Amygdala (tissue), 56 donors: ENCODE results near the gene SMARCA2.
A peak's percentile ranks its signal among the peaks of the same experiment; 100 is the strongest.

Experiments used
- DNase-seq, 56 donors: peaks; one replicate each; lab custom pipeline; 2025; lab: John Stamatoyannopoulos, UW

Gene SMARCA2

GRCh38 chr9:2234371-2234893 is 219.3 kb downstream of the SMARCA2 start:
- DNase-seq = peak in 6 of 56 donors; percentile 7 to 32 (median 23)

DNA sequence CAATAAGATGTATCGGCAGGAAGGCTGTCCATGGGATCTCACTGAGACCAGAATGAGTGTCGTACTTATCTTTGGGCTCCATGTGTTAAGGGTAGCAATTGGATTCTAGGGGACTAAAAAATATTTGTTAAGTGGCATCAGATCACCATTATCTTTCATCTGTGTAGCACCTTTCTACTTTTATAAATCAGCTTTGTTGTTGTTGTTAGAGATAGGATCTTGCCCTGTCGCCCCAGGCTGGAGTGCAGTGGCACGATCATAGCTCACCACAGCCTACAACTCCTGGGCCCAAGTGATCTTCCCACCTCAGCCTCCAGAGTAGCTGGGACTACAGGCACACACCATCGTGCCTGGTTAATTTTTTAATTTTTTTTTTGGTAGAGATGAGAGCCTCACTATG is 220.5 kb downstream of the SMARCA2 start:
- DNase-seq = no peak

GRCh38 chr9:2236850-2237249 is 221.7 kb downstream of the SMARCA2 start:
- DNase-seq = no peak

GRCh38 chr9:2241461-2241835 is 226.3 kb downstream of the SMARCA2 start:
- DNase-seq = peak in 37 of 56 donors; percentile 11 to 87 (median 54)

DNA sequence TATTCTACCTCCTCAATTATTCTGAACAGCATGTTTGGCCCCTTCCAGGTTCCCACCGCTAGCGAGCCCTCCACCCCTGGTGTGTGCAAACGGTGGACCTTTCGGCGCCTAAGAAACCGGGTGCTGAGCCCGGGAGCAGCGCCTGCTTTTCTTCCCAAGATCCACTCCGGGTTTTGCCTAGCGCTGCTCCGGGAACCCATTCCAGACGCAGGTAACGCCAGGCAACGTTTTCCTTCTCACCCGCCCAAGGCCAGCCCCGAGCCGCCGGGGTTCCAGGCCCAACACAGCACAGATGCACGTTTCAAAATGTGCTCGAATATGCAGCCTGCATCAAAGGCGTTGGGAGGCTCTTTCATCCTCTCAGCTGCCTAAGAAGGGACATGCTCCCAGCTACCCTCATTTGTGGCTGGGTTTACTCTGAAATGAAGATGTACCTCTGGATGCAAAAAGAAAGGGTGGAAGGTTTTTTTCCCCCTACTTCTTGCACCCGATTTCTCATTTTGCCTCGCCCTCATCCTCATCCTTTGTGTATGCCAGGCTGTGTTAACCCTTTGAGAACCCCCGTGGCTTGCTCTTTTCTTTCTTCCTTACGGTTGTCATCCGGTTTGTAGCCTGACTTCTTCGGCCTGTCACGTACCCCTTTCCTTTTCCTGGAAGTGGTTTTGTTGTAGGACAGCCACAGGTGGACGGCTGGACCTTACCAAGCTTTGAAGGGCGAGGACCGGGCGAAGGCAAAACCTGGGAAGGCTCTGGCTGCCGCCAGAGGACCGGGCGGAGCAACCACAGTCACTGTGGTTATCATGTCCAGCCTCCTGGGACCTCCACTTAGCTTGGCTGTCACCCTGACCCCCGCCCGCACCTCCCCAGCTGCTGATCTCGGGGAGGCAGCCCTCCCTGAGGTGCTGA is 226.9 kb downstream of the SMARCA2 start:
- DNase-seq = peak in 54 of 56 donors; percentile 48 to 90 (median 77)

GRCh38 chr9:2242831-2243330 is 227.7 kb downstream of the SMARCA2 start:
- DNase-seq = peak in 2 of 56 donors; percentile 6 to 46
